Measurements from ENCODE around the gene AGBL5.

- TF ChIP-seq FOXP1 (IDR thresholded peaks at IDR 0.05) (no peak), FOXP1 (CRISPR knock-in tag; IDR thresholded peaks at IDR 0.05) (no peak), HNF4A (CRISPR knock-in tag; IDR thresholded peaks at IDR 0.05) (no peak)
These were observed 26.1 kb upstream of the AGBL5 start for GRCh38 chr2:27025281-27025800.

Measured in HepG2 (cell line).